ENCODE results near the gene ZNF367.

- TF ChIP-seq CTCF (IDR thresholded peaks at IDR 0.05) (no peak), EP300 (IDR thresholded peaks at IDR 0.05) (no peak)
Measured at GRCh38 chr9:96442491-96442890, 24.3 kb upstream of the ZNF367 start.
